Astrocyte of the cerebellum (primary cell): ENCODE measurements around the gene MIS12.

Source experiments
- DNase-seq: peaks from one replicate; pipeline ENCODE4 v3.0.0-alpha.2; 2011; ENCODE audit warnings: low read depth
- H3K4me3 ChIP-seq: 2 replicates; pipeline ENCODE4 v1.5.1; 2011; ENCODE audit warnings: mild to moderate bottlenecking, low read depth, low read length, moderate library complexity
- in situ Hi-C: cut with HindIII; loops from 2 replicates; pipeline ENCODE4 v1.10.0; 2017; ENCODE audit warnings: low sequenced_read_pairs
- TF ChIP-seq, protein P1 (sequence below): IDR thresholded peaks from 2 replicates; pipeline ENCODE4 v1.5.1; 2012; ENCODE audit warnings: low read length, low read depth, moderate library complexity, mild to moderate bottlenecking; ENCODE audit errors: missing control alignments

Gene MIS12

DNA sequence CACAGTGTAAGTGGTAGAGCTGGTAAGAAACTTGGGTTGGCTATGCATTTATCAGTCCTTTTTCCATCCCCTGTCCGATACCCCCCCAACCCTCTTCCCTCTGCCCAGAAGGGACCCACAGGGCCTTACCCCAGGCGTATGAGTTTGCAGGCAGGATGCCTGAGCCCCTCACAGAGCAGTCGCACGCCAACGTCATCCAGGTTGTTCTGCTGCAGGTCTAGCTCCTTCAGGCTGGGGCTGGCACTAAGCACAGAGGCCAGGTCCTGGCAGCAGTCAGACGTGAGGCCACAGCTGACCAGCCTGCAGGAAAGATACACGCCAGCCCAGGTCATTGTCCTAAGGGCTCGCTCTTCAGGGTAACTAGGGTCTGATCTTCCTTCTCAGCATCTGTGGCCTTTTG is 52.9 kb downstream of the MIS12 start:
- H3K4me3 ChIP-seq, result no peak overlapping the region
- TF ChIP-seq, protein P1, sequence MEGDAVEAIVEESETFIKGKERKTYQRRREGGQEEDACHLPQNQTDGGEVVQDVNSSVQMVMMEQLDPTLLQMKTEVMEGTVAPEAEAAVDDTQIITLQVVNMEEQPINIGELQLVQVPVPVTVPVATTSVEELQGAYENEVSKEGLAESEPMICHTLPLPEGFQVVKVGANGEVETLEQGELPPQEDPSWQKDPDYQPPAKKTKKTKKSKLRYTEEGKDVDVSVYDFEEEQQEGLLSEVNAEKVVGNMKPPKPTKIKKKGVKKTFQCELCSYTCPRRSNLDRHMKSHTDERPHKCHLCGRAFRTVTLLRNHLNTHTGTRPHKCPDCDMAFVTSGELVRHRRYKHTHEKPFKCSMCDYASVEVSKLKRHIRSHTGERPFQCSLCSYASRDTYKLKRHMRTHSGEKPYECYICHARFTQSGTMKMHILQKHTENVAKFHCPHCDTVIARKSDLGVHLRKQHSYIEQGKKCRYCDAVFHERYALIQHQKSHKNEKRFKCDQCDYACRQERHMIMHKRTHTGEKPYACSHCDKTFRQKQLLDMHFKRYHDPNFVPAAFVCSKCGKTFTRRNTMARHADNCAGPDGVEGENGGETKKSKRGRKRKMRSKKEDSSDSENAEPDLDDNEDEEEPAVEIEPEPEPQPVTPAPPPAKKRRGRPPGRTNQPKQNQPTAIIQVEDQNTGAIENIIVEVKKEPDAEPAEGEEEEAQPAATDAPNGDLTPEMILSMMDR, result no peak
- no peak for DNase-seq
- in situ Hi-C loops, result no loop called here

DNA sequence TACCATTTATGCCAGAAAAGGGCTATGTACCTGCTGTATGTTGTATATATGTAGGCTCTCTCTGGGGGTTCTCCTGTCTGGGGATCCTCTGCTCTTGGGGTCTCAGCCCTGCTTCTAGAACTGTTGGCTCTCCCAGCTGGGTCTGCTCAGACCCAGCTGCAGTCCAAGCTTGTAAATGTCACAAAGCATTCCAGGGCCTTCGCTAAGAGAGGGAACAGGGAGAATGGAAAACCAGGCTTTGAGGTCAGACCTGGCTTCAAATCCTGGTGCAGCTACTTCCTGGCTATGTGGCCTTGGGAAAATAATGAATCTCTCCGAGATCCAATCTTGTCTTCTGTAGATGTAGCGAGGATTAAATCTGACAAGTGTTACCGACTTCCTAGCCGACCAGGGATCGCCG is 54.0 kb downstream of the MIS12 start:
- TF ChIP-seq, protein P1, result no peak
- in situ Hi-C loops, result no loop called here
- no peak for DNase-seq
- H3K4me3 ChIP-seq, result no peak overlapping the region
